ENCODE results near the gene HEATR5A.

Gene HEATR5A

DNA sequence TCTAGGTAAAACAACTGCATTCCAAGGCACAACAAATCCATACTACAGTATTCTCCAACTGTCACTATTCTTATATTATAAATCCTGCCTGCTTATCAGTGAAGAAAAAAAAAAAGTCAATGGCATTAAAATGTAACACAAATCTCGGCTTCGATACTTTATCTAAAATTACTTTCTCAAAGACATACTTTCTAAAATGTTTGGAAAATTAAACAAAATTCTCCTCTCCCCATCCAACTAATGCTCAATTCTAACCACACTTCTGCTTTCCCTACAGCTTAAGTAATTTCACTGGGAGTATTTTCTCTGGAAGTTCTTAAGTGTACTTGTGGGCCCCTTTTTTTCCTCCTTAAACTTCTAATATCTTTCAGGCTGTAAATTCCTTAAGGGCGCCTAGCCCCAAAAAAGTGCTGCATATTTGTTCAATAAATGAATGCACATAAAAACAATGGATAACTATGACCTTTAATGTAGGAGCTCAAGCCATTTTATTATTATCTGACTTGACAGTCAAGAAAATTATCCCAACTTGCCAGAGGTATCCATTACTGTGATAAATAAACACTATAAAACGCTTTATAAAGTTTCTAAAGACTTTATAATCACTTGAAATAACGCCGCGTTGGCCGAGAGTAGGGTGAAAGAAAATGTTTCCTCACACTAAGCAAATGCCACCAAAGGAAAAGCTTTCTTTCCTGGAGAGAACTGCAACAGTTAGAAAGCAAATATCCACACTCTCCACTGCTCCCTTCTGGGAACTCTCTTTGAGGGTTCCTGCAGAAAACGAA is 977 bp downstream of the HEATR5A start:
- no peak for TF ChIP-seq ZFP30 (CRISPR knock-in tag; IDR thresholded peaks at IDR 0.05)
- no peak for TF ChIP-seq GLIS3 (CRISPR knock-in tag; IDR thresholded peaks at IDR 0.05)
- TF ChIP-seq, protein P1, sequence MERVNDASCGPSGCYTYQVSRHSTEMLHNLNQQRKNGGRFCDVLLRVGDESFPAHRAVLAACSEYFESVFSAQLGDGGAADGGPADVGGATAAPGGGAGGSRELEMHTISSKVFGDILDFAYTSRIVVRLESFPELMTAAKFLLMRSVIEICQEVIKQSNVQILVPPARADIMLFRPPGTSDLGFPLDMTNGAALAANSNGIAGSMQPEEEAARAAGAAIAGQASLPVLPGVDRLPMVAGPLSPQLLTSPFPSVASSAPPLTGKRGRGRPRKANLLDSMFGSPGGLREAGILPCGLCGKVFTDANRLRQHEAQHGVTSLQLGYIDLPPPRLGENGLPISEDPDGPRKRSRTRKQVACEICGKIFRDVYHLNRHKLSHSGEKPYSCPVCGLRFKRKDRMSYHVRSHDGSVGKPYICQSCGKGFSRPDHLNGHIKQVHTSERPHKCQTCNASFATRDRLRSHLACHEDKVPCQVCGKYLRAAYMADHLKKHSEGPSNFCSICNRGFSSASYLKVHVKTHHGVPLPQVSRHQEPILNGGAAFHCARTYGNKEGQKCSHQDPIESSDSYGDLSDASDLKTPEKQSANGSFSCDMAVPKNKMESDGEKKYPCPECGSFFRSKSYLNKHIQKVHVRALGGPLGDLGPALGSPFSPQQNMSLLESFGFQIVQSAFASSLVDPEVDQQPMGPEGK (CRISPR knock-in tag; IDR thresholded peaks at IDR 0.05; ENCODE audit: borderline replicate concordance): no peak
- TF ChIP-seq ZNF8 (CRISPR knock-in tag; IDR thresholded peaks at IDR 0.05): no peak
- no peak for TF ChIP-seq PPARA (CRISPR knock-in tag; IDR thresholded peaks at IDR 0.05; ENCODE audit: borderline replicate concordance)
- no peak for TF ChIP-seq BACH2 (CRISPR knock-in tag; IDR thresholded peaks at IDR 0.05; ENCODE audit: borderline replicate concordance)
- no peak for TF ChIP-seq ISL1 (CRISPR knock-in tag; IDR thresholded peaks at IDR 0.05)
- TF ChIP-seq, protein P2, sequence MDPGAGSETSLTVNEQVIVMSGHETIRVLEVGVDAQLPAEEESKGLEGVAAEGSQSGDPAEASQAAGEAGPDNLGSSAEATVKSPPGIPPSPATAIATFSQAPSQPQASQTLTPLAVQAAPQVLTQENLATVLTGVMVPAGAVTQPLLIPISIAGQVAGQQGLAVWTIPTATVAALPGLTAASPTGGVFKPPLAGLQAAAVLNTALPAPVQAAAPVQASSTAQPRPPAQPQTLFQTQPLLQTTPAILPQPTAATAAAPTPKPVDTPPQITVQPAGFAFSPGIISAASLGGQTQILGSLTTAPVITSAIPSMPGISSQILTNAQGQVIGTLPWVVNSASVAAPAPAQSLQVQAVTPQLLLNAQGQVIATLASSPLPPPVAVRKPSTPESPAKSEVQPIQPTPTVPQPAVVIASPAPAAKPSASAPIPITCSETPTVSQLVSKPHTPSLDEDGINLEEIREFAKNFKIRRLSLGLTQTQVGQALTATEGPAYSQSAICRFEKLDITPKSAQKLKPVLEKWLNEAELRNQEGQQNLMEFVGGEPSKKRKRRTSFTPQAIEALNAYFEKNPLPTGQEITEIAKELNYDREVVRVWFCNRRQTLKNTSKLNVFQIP (CRISPR knock-in tag; IDR thresholded peaks at IDR 0.05; ENCODE audit: borderline replicate concordance, low read depth): no peak
- no peak for TF ChIP-seq TCF4 (CRISPR knock-in tag; IDR thresholded peaks at IDR 0.05; ENCODE audit: borderline replicate concordance)
- no peak for TF ChIP-seq ESRRG (CRISPR knock-in tag; IDR thresholded peaks at IDR 0.05)
- no peak for TF ChIP-seq ZNF70 (CRISPR knock-in tag; IDR thresholded peaks at IDR 0.05)
- TF ChIP-seq, protein P3, sequence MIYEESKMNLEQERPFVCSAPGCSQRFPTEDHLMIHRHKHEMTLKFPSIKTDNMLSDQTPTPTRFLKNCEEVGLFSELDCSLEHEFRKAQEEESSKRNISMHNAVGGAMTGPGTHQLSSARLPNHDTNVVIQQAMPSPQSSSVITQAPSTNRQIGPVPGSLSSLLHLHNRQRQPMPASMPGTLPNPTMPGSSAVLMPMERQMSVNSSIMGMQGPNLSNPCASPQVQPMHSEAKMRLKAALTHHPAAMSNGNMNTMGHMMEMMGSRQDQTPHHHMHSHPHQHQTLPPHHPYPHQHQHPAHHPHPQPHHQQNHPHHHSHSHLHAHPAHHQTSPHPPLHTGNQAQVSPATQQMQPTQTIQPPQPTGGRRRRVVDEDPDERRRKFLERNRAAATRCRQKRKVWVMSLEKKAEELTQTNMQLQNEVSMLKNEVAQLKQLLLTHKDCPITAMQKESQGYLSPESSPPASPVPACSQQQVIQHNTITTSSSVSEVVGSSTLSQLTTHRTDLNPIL (CRISPR knock-in tag; IDR thresholded peaks at IDR 0.05; ENCODE audit: low read depth): no peak
- no peak for TF ChIP-seq ARNTL (CRISPR knock-in tag; IDR thresholded peaks at IDR 0.05; ENCODE audit: borderline replicate concordance, low read depth)
- no peak for TF ChIP-seq CSDC2 (CRISPR knock-in tag; IDR thresholded peaks at IDR 0.05)
- TF ChIP-seq, protein P4, sequence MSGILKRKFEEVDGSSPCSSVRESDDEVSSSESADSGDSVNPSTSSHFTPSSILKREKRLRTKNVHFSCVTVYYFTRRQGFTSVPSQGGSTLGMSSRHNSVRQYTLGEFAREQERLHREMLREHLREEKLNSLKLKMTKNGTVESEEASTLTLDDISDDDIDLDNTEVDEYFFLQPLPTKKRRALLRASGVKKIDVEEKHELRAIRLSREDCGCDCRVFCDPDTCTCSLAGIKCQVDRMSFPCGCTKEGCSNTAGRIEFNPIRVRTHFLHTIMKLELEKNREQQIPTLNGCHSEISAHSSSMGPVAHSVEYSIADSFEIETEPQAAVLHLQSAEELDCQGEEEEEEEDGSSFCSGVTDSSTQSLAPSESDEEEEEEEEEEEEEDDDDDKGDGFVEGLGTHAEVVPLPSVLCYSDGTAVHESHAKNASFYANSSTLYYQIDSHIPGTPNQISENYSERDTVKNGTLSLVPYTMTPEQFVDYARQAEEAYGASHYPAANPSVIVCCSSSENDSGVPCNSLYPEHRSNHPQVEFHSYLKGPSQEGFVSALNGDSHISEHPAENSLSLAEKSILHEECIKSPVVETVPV (CRISPR knock-in tag; IDR thresholded peaks at IDR 0.05): no peak
- TF ChIP-seq OSR1 (CRISPR knock-in tag; IDR thresholded peaks at IDR 0.05): no peak
- no peak for ATAC-seq

DNA sequence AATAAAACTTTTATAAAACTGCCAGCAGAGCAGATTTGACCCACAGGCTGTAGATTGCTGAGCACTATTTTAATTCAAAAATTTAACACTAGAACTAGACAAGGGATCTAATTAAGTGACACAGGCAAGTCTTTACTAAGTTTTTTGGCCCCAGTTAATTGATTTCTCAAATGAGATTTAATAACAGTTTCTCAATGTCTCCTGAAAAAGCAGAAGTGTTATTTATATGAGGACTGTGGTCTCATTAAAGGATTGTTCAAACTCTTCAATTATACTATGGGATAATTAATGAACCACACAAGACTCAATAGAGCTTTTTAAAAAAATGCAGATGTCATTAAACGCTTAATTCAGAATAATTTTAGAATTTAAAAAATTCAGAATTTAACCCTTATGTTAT is 1.9 kb downstream of the HEATR5A start:
- ATAC-seq: no peak

More for the DNA sequence above, 1.9 kb downstream of the HEATR5A start:
- TF ChIP-seq TOX (CRISPR knock-in tag; IDR thresholded peaks at IDR 0.05; ENCODE audit: borderline replicate concordance) (no peak), ARNTL (CRISPR knock-in tag; IDR thresholded peaks at IDR 0.05; ENCODE audit: borderline replicate concordance, low read depth) (no peak), SNAI2 (CRISPR knock-in tag; IDR thresholded peaks at IDR 0.05) (no peak), ZFP3 (CRISPR knock-in tag; IDR thresholded peaks at IDR 0.05) (no peak), ESRRG (CRISPR knock-in tag; IDR thresholded peaks at IDR 0.05) (no peak), ZNF70 (CRISPR knock-in tag; IDR thresholded peaks at IDR 0.05) (no peak), ZFP30 (CRISPR knock-in tag; IDR thresholded peaks at IDR 0.05) (no peak), BACH2 (CRISPR knock-in tag; IDR thresholded peaks at IDR 0.05; ENCODE audit: borderline replicate concordance) (no peak)
- TF ChIP-seq, protein P1 (CRISPR knock-in tag; IDR thresholded peaks at IDR 0.05; ENCODE audit: borderline replicate concordance): no peak
- TF ChIP-seq, protein P2 (CRISPR knock-in tag; IDR thresholded peaks at IDR 0.05; ENCODE audit: borderline replicate concordance, low read depth): no peak
- TF ChIP-seq, protein P3 (CRISPR knock-in tag; IDR thresholded peaks at IDR 0.05; ENCODE audit: low read depth): no peak

Measured in SK-N-SH treated with all-trans-retinoic acid at 6 μM for 48 hours (cell line).